Activated T-cell treated with anti-CD3 and anti-CD28 coated beads for 24 hours (primary cell): ENCODE results near the gene CRTAC1.

Source experiments
- DNase-seq: peaks from one replicate; pipeline ENCODE4 v3.0.0-alpha.2; 2020; ENCODE audit warnings: low read depth

CRTAC1 gene

DNA sequence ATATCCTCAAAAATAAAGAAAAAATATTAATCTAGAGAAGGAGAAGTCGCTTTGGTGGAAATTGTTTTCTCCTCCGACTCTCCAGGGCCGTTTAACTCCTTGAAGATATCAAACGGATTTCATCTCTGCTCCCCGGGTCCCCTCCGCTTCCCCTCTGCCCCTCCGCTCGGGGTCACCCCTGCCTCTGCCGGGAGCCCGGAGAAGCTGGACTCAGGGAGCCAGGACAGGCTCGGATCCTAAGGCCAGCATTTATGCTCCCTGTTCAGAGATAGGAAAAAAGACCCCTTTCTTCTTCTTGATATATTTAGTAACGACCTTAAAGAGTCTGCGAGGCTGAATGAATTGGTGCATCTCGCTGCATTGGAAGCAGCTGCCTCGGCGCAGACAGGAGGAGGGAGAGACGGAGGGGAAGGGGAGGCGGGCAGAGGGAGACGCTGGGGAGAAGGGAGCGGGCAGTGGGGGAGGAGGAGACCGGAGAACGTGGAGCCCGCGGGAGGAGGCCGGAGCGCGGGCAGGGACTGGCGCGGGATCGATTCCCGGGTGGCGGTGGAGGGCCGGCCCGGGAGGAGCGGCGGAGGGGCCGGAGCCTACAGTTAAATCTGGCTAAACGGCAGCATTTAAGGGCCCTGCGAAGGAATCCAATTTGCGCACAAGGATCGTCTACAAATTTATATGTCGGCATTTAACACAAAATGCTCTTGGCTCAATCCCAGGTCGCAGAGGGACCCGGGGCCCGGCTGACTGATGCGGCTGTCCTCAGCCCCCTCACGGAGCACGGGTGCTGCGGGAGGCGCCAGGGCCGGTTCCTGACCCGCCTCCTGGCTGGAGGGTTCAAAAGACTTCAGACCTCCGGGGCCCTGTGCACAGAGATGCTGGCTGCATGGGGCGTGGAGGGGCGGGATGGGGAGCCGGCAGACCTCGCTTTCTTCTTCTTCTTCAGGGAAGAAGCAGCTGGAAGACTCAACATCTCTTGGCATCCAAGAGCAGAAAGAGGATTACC, 55.6 kb downstream of the CRTAC1 start:
- no peak for DNase-seq

DNA sequence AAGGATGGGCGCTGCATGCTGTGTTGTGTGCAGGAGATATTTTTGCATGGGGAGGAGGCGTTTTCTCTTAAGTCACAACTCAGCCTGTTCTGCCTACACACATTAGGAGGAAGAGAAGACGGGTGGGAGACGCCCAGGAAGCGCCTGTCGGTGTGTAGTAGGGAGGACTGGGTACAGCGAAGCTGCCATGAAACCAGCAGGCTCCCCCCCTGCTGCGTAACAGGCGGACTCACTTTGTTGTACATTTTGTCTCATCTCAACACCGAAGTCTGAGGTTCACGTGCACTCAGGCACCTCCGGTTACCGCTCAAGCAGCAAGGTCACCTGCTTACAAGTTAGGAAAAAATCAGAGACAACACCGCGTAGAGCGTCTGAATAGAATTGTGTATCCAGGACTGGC, 56.3 kb downstream of the CRTAC1 start:
- no peak for DNase-seq

DNA sequence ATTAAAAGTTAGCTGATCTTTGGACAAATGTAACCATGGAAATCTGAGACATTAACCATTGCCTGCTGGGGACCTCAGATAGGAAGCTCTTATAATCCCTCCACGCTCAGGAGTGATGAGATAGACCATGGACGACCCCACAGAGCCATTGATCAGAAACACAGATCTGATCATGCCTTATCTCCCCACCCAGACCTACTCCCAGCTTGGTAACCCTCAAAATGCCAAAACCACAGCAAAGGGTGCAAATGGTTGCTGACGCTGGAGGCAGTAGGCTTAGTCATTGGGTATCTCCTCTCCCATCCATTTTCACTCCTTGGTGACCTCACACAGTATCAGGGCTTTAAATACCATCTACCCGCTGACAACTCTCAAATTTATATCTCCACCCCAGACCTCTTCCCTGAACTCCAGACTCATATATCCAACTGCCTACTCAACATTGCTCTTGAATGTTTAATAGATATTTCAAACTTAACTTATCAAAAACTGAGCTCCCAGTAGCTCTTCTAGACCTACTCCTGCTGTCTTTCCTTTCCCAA, 60.8 kb downstream of the CRTAC1 start:
- DNase-seq: no peak

DNA sequence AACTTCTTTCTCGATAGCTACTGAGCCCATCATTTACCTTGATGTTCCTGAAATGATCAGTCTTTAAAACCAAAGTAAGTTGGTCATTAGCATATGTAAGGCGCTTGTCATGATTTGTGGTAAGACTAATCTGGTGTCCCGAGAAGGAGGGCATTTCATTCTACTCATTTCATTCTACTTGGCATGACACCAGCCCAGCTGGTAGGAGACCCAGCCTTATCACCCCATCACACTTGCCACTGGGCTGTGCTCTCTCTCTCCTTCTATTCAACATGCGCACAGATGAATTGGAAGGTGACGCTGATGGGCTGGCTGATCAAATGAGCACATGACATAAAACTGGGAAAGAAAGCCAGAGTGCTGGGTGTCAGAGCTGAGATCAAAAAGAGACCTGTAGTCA, 65.7 kb downstream of the CRTAC1 start:
- DNase-seq: no peak

DNA sequence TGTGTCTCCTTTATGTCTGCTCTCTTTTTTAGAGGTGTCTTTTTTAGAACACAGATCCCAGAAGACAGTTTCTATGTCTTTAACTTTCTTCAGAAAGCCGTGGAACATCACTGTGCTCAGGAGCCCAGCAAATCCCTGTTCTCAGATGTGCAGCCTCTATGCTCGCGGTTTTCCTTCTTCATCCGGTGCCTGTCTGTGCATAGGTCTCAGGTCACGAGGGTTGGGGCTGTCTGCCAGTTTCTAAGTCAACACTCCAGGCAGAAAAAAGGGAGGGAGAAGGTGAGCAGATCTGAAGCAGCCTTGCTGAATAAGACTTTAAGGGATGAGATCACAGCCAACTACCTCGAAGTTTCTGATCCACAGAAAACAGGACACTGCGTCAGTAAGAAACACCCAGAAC, 68.5 kb downstream of the CRTAC1 start:
- DNase-seq: no peak

DNA sequence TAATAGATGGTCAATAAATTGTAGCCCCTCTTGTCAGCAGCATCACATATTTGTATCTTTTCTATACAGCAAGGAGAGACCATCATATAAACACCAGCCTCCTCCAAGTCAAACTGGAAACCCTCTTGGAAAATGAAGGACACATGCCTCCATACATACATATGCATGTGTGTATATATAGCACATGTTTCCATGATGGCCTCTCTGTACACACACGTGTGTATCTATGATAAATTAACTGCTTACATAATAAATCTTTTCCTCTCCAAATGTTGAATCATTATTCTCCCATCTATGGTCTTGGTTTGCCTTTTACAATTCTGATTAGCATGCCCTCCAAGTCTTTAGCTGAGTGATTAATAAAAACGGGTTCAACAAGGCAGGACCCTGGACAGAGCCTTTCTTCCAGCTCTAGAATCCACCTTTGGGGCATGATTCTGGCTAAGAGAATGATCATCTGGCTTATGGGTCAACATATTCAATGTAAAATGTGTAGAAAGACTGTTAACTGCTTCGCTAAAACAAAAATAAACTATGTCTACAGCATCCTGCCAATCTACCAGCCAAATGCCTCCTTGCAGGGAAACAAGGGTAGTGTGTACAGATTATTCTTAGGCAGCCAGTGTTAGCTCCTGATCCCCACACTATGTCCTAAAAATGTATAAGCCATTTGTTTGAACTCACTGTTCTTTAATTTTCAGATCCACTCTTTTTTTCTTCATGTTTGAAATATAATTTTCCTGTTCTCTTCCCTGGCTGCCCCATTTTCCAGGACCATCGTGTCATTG, 70.0 kb downstream of the CRTAC1 start:
- no peak for DNase-seq

DNA sequence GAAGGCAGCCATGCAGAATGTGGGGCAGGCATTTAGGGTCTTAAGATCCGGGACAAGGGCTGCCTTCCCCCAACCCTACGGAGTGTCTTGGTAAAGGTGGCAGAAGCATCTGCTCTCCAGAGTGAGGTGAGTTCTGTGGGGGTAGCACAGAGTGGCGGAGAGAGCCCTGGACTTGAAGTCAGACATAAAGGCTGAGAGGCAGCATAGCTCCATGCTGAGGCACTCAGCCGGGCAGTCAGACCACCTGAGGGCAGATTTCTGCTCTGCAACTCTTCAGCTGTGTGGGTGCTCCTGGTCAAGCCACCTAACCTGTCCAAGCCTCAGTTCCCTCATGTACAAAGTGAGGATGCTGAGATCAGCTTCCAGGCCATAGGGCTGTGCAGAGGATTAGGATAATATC, 81.0 kb downstream of the CRTAC1 start:
- no peak for DNase-seq

DNA sequence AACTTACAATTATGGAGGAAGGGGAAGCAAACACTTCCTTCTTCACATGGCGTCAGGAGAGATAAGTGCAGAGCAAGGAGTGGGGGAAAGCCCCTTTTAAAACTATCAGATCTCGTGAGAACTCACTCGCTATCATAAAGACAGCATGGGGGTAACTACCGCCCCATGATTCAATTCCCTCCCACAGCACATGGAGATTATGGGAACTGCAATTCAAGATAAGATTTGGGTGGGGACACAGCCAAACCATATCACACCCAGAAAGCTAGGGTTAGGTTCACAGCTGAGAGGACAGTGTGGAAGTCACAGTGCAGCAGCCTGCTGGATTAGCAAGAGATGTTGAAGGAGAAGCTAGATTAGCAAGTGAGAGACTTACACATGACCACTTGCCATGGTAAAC, 81.6 kb downstream of the CRTAC1 start:
- DNase-seq: no peak

DNA sequence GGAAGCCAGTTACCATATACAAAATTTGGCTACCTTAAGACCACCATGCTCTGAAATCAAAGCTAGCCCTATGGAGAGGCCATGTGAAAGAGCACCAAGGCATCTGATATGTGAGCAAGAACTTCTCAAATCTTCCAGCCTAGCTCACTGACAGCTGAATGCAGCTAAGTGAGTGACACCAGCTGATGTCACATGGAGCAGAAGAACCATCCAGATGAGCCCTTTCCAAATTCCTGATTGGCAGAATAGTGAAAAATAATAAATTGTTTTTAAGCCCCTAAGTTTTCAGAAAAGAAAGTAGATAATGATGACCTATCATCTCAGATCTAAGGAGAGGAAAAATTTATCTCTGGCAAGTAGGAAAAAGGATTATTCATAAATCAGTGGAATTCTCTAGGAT, 85.6 kb downstream of the CRTAC1 start:
- no peak for DNase-seq

DNA sequence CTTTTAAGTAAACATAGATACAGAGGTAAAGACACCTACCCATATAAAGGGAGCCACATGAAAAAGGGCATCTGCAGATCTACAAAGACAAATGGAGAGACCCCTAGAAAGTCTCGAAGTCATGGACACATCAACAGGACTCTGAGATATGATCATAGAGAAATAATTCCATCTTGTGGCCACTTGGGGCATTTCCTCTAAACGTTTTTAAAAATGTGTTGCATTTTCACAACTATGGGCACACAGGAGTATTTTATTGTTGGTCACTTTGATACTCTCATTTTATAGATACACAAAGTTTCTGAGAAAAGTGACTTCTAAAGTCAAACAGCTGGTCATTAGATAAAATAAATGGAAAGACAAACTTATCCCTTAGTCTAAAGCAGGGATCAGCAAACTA, 87.1 kb downstream of the CRTAC1 start:
- DNase-seq: no peak

DNA sequence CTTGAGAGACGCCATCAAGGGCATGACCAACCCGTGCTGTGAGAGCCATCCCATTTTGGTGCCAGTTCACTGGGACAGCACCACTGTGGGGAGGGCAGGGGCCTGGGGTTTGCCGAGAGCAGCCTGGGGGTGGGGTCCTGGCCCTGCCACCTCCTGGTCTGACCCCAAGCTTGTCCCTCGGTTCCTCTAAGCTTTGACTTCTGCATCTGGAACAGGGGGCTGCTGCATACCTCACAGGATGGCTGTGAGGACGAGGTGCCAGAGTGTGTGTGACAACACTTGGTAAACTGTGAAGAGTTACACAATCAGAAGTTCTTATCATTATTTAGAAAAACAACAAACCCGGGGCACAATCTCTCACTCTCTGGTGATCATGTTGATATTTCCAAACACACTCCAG, 89.9 kb downstream of the CRTAC1 start:
- no peak for DNase-seq

DNA sequence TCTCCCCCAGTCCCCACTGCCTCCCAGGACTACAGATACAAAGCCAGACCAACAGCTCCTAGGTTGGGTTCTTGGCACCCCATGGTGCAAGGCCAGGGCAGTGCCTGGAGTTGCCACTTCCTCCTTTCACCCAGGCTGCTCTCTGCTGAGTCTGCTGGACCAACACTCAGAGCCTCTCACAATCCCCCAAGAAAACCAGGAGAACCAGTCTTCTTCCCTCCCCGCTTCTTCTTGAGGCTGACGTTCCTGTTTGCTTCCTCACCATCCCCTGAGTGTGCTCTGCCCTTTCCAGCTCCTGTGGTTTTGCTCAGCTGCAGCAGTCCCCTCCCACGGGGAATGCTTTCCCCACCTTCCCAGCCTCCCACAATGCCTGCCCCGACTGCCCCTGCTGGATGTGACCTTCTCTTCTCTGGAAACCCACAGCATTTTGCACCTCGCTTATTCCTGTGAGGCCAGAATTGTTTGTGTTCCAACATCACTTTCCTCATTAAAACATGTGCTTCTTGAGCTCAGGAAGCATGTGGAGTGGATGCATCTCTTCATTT, 90.9 kb downstream of the CRTAC1 start:
- DNase-seq: no peak

DNA sequence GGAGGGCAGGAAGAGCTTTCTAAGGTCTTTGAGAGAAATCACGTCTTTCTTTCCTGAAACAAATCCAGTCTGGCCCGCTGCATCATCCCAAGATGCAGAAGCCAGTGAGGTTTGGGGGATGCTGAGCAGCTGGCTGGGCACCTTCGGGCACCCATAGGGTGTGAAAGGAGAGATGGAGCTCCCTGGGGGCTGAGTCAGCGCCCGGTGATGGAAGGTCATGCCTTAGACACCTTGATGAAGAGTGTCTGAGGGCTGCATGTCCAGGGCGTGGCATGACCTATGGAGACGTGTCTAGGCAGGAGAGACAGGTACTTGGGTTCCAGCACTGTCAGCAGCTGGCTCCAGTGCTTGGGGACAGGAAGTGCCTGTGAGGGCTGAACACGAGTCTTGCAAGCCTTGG, 92.5 kb downstream of the CRTAC1 start:
- DNase-seq: no peak

DNA sequence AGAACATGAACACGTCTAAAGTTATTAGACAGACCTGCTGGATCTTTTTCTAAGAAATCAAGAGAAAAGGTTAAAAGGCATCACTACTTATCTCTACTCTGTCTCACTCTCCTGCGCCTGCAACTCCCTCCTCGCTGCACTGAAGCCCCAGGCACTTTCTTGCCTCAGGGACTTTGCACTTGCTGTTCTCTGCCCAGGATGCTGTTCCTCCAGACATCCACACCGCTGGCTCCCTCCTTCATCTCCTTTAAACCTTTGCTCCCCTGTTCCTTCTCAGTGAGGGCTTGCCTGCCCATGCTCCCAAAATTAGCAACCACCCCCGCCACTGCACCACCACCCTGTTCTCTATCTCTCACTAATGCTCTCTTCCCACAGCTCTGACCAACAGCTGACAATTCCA, 93.4 kb downstream of the CRTAC1 start:
- no peak for DNase-seq

DNA sequence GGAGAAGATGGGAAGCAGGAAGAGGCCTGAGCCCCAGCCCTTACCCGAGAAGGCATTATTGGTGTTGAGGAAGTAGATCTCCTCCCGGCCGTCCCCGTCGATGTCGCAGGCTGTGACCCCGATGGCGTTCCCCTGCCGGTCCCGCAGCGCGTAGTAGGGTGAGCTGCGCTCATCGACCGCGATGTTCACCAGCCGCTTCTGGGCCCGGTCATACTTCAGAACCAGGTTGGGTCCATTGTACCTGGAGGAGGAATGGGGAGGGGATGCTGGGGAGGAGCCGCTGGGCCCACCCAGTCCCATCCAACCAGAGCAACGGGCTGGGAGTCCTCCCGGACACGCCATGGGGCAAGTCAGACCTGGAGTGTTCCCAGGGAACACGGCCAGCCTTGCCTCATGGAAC, 94.3 kb downstream of the CRTAC1 start:
- DNase-seq: no peak

DNA sequence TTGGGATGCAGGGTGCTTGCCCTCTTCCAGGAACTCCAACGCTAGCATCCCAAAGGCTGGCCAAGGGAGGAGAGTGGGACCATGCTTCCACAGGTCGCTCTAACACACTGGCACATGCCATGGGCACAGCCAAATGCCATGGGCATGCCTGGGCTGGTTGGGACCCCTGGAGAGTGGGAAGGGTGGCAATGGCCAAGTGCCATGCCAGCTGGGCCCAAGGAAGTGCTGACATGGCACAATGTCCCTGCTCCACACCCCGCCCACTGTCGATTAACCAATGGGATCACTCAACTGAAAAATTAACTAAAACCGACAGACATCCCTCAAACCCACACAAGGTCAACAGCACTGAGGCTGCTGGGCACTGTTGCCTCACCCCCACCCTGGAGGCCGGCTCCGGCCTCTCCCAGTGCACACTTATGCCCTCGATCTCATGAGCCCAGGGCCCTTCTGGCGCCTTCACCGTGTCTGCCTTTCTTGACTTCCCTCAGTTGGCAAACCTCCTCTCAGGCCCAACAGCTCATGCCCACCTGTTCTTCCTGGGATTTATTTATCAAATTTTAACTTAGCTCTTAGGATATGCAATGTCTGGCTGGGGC, 97.4 kb downstream of the CRTAC1 start:
- DNase-seq: no peak

DNA sequence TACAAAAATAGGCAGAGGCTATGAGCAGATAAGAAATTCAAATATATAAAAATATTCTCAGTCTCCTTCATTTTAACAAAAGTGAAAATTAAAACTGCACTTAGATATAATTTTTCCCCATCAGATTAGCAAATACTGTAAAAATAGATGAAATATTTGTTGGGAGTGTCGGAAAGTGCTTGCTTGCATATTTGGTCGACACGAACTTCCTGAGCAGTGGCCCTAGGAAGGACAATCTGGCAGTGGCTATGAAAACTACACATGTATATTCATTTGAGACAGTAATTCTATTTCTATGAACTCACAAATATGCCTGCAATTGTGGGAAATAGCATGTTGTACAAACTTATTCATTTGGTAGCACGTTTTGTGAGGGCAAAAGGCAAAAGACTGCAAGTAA, 99.4 kb downstream of the CRTAC1 start:
- no peak for DNase-seq

DNA sequence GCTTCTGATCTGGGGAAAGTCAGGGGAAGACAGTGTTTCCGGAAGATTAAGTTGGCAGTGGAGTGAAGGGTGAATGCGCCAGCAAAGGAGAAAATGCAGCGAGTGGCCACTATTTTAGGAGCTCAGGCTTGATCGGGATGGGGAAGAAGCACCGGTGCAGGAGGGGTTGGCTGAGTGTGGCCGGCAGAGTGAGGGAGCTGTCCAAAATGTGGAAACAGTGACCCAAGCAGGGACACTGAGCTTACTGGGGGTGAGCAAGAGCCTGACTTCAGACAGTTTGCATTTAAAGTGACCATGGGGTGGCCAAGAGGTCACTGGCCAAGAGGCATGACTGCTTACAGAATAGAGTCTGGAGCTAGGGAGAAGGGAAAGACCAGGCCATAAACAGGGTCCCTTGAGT, 101.5 kb downstream of the CRTAC1 start:
- no peak for DNase-seq

DNA sequence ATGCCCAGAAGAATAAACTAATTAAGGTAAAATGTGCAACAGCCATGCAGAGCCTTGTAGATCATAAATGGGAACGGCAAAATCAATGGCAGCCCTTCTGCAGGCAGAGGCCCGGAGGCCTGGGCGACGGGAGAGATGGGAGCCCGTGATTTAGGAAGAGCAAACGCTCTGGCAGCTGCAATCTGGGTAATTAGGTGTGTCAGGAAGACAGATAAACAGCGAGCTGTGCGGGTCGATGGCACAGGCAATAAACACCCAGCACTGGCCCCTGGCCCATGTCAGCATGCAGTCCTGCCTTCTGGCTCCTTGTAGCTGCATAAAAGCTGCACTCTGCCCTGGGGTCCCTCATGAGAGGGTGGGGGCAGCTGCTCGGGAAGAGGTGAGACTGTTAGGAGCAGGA, 102.8 kb downstream of the CRTAC1 start:
- DNase-seq: no peak

DNA sequence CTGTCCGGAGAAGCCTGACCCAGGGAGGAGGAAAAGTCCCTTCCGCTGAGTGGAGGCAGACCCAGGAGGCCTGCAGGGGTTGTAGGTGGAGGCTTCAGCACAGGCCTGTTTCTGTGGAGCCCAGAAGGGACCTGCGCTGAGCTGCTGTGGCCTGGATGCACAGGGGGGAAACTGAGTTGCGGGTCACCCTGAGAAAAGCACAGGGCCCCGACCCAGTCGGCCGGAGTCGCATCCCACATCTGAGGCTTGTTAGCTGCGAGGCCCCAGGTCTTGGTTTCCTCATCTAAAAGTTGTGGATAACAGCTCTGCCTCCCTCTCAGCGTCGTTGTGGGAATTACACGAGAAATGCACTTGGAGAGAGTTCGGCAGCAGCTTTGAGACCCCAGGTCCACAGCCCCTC, 104.4 kb downstream of the CRTAC1 start:
- no peak for DNase-seq

DNA sequence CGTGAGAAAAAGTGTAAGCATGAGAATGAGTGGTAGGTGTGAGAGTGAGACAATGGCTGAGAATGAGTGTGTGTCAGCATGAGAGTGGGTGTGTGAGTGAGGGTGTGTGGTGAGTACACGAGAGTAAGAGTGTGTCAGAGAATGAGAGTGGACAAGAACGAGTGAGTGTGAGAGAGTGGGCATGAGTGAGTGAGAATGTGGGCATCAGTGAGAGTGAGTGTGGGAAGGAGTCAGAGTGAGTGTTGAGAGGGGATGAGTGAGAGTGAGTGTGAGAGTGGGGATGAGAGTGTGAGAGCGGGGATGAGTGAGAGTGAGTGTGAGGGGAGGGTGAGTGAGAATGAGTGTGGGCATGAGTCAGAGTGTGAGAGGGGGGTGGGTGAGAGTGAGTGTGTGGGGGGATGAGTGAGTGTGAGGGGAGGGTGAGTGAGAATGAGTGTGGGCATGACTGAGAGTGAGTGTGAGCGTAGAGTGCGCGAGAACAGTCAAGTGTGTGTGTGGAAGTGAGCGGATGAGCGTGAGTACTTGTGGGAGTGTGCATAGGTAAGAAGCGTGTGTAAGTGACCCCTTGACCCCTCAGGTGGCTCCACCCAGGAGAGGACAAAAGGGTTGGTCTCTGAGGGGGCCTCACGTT, 105.0 kb downstream of the CRTAC1 start:
- DNase-seq: no peak

DNA sequence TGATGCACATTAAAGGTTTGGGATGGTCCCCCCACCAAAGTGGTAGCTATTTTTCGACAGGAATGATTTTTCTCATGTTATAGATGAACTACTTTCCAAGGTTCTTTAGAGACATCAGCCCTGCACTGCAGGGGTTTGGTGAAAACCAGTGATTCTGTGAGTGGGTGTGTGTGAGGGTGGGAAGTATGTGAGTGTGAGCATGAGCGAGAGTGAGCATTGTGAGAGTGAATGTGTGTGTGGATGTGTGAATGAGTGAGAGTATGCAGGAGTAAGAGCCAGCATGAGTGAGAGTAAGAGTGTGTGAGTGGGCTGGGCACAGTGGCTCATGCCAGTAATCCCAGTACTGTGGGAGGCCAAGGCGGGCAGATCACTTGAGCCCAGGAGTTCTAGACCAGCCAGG, 105.7 kb downstream of the CRTAC1 start:
- no peak for DNase-seq
